ENCODE results near the gene HES5.

DNA sequence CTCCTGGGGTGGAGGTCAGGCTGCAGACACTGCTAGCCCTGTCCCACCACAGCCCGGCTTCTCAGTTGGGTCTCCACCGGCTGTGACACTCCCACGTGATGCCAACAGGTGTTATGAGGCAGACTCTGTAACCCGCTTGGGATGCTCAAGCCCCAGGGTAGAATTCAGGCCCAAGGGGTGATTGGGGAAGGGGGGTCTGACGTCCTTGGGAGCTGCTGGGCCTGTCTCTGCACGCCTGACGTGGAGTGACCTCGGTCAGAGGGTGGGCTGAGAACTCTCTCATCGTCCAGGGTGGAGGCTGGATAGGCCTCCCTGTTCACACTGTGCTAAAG, 7.7 kb upstream of the HES5 start:
- TF ChIP-seq, protein P1, sequence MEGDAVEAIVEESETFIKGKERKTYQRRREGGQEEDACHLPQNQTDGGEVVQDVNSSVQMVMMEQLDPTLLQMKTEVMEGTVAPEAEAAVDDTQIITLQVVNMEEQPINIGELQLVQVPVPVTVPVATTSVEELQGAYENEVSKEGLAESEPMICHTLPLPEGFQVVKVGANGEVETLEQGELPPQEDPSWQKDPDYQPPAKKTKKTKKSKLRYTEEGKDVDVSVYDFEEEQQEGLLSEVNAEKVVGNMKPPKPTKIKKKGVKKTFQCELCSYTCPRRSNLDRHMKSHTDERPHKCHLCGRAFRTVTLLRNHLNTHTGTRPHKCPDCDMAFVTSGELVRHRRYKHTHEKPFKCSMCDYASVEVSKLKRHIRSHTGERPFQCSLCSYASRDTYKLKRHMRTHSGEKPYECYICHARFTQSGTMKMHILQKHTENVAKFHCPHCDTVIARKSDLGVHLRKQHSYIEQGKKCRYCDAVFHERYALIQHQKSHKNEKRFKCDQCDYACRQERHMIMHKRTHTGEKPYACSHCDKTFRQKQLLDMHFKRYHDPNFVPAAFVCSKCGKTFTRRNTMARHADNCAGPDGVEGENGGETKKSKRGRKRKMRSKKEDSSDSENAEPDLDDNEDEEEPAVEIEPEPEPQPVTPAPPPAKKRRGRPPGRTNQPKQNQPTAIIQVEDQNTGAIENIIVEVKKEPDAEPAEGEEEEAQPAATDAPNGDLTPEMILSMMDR (optimal IDR thresholded peaks at IDR 0.05 in 1 of 3, IDR thresholded peaks at IDR 0.05 in 1 of 3, conservative IDR thresholded peaks at IDR 0.05 in 1 of 3; ENCODE audit: extremely low read depth in 1 of 3, insufficient read depth in 2 of 3, low read length in 3 of 3): no peak
- no peak for TF ChIP-seq EZH2 (IDR thresholded peaks at IDR 0.05; ENCODE audit: low read length)

Data from keratinocyte (primary cell).